ENCODE data around the gene IFI27.

DNA sequence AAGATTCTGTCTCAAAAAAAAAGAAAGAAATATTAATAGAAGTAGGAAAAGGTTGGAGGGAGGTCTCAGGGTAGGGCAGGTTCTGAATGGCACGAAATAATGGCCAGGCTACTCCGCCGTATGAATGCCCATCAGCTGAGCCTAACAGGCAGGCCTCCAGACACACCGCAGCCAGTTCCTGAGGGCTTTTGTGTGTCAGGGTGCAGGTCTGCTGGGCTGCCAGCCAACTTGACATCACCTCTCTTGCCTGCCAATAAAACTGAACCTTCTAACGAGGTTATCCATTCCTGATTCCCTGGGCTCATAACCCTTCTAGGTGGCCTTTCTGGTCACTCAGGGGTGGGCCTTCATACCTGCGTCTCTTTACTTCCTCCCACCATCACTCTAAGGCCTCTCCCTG lies 3.0 kb downstream of the IFI27 start:
- TF ChIP-seq, protein P1, sequence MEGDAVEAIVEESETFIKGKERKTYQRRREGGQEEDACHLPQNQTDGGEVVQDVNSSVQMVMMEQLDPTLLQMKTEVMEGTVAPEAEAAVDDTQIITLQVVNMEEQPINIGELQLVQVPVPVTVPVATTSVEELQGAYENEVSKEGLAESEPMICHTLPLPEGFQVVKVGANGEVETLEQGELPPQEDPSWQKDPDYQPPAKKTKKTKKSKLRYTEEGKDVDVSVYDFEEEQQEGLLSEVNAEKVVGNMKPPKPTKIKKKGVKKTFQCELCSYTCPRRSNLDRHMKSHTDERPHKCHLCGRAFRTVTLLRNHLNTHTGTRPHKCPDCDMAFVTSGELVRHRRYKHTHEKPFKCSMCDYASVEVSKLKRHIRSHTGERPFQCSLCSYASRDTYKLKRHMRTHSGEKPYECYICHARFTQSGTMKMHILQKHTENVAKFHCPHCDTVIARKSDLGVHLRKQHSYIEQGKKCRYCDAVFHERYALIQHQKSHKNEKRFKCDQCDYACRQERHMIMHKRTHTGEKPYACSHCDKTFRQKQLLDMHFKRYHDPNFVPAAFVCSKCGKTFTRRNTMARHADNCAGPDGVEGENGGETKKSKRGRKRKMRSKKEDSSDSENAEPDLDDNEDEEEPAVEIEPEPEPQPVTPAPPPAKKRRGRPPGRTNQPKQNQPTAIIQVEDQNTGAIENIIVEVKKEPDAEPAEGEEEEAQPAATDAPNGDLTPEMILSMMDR (IDR thresholded peaks at IDR 0.05; ENCODE audit: control extremely low read depth in 1 of 3, insufficient read depth in 1 of 3, low read depth in 1 of 3, low read length in 3 of 3), result no peak
- TF ChIP-seq POLR2A (IDR thresholded peaks at IDR 0.05; ENCODE audit: control extremely low read depth in 1 of 2, low read depth in 2 of 2, low read length in 2 of 2) (no peak), BACH1 (IDR thresholded peaks at IDR 0.05; ENCODE audit: low read length) (no peak)
